ENCODE measurements around the gene RPAP3.

RPAP3 gene

GRCh38 chr12:47718531-47718930 is 12.7 kb upstream of the RPAP3 start:
- DNase-seq (ENCODE audit: low read depth), result no peak

GRCh38 chr12:47717443-47718193 is 11.8 kb upstream of the RPAP3 start:
- no peak for DNase-seq (ENCODE audit: low read depth)

- DNase-seq (ENCODE audit: low read depth), result no peak
These were observed 11.2 kb upstream of the RPAP3 start for GRCh38 chr12:47717046-47717442.

GRCh38 chr12:47715877-47716548 is 10.2 kb upstream of the RPAP3 start:
- no peak for DNase-seq (ENCODE audit: low read depth)

GRCh38 chr12:47715393-47715876 is 9.6 kb upstream of the RPAP3 start:
- peak; percentile 50 for DNase-seq (ENCODE audit: low read depth)

- DNase-seq (ENCODE audit: low read depth), result no peak
These were observed 9.1 kb upstream of the RPAP3 start for GRCh38 chr12:47714826-47715386.

GRCh38 chr12:47712171-47712570 is 6.3 kb upstream of the RPAP3 start:
- DNase-seq (ENCODE audit: low read depth), result no peak

GRCh38 chr12:47711448-47711847 is 5.6 kb upstream of the RPAP3 start:
- no peak for DNase-seq (ENCODE audit: low read depth)

- DNase-seq (ENCODE audit: low read depth), result no peak
These were observed 4.4 kb upstream of the RPAP3 start for GRCh38 chr12:47710278-47710677.

GRCh38 chr12:47709671-47710070 is 3.8 kb upstream of the RPAP3 start:
- no peak for DNase-seq (ENCODE audit: low read depth)

- DNase-seq (ENCODE audit: low read depth), result no peak
These were observed 3.4 kb upstream of the RPAP3 start for GRCh38 chr12:47709237-47709636.

- DNase-seq (ENCODE audit: low read depth), result no peak
These were observed 2.2 kb upstream of the RPAP3 start for GRCh38 chr12:47707905-47708543.

GRCh38 chr12:47707355-47707754 is 1.5 kb upstream of the RPAP3 start:
- no peak for DNase-seq (ENCODE audit: low read depth)

GRCh38 chr12:47705229-47705565 is 633 bp downstream of the RPAP3 start:
- DNase-seq (ENCODE audit: low read depth), result no peak

- DNase-seq (ENCODE audit: low read depth), result no peak
These were observed 1.1 kb downstream of the RPAP3 start for GRCh38 chr12:47704719-47705118.

- no peak for DNase-seq (ENCODE audit: low read depth)
These were observed 5.6 kb downstream of the RPAP3 start for GRCh38 chr12:47700263-47700662.

GRCh38 chr12:47698631-47699030 is 7.2 kb downstream of the RPAP3 start:
- DNase-seq (ENCODE audit: low read depth), result no peak

GRCh38 chr12:47698055-47698454 is 7.8 kb downstream of the RPAP3 start:
- DNase-seq (ENCODE audit: low read depth), result no peak

- DNase-seq (ENCODE audit: low read depth), result no peak
These were observed 16.6 kb downstream of the RPAP3 start for GRCh38 chr12:47689215-47689614.

- no peak for DNase-seq (ENCODE audit: low read depth)
These were observed 18.2 kb downstream of the RPAP3 start for GRCh38 chr12:47687636-47688035.

- DNase-seq (ENCODE audit: low read depth), result no peak
These were observed 19.1 kb downstream of the RPAP3 start for GRCh38 chr12:47686645-47687240.

- no peak for DNase-seq (ENCODE audit: low read depth)
These were observed 26.0 kb downstream of the RPAP3 start for GRCh38 chr12:47679785-47680184.

- no peak for DNase-seq (ENCODE audit: low read depth)
These were observed 33.8 kb downstream of the RPAP3 start for GRCh38 chr12:47672068-47672467.
